Mesodermal cell (in vitro differentiated cells): ENCODE measurements around the gene C10orf90.

ENCODE experiments used
- H3K27ac ChIP-seq: 2 replicates; pipeline ENCODE4 v1.7.0; 2013; ENCODE audit warnings: mild to moderate bottlenecking, low read depth, low read length, moderate library complexity; ENCODE audit not compliant: severe bottlenecking
- H3K36me3 ChIP-seq: 2 replicates; pipeline ENCODE4 v1.7.1; 2013; ENCODE audit warnings: mild to moderate bottlenecking, low read length, moderate library complexity; ENCODE audit not compliant: control insufficient read depth, insufficient read depth
- H3K4me1 ChIP-seq: one replicate; pipeline ENCODE4 v1.7.1; 2013; ENCODE audit warnings: mild to moderate bottlenecking, low read length; ENCODE audit not compliant: insufficient read depth, control insufficient read depth, poor library complexity, severe bottlenecking
- H3K4me3 ChIP-seq: 2 replicates; pipeline ENCODE4 v1.7.0; 2013; ENCODE audit warnings: low read length, control low read depth, mild to moderate bottlenecking; ENCODE audit not compliant: insufficient read depth, poor library complexity, severe bottlenecking; ENCODE audit errors: extremely low read depth
- H3K9me3 ChIP-seq: 2 replicates; pipeline ENCODE4 v1.7.1; 2013; ENCODE audit warnings: mild to moderate bottlenecking, low read length, moderate library complexity; ENCODE audit not compliant: control insufficient read depth
- WGBS, 2 experiments: methylation state at CpG; one replicate each; pipeline ENCODE4 v1.1.5; 2013; ENCODE audit warnings: missing lambda C conversion rate in 2 of 2; ENCODE audit not compliant: insufficient coverage in 2 of 2; 5-methylcytosine and 5-hydroxymethylcytosine counted together

Gene C10orf90

DNA sequence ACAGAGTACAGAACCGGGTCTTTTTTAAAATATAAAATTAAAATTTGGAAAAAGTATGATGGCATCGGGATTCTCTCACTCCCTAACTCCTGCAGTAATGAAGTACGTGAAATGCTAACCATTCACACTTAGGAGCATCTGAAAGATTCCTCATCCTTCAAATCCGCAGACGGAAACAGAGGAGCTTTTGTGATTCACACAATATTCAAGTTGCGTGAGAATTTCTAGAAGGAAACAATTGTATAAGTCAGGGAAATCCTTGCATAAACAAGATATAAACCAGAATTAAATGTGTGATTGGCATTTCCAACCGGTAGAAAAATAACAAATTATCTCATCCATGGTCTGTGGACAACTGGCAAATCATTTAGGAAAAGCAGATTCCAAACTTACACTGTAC lies 179.0 kb downstream of the C10orf90 start:
- Histone ChIP-seq H3K27ac (no peak overlapping the region), H3K4me3 (no peak overlapping the region), H3K36me3 (no peaks in the 10 kb centered on the region), H3K4me1 (no peaks in the 10 kb centered on the region), H3K9me3 (no peaks in the 10 kb centered on the region)
- WGBS, 2 experiments, result no CpG with 5 or more reads among the region's 7 CpGs

DNA sequence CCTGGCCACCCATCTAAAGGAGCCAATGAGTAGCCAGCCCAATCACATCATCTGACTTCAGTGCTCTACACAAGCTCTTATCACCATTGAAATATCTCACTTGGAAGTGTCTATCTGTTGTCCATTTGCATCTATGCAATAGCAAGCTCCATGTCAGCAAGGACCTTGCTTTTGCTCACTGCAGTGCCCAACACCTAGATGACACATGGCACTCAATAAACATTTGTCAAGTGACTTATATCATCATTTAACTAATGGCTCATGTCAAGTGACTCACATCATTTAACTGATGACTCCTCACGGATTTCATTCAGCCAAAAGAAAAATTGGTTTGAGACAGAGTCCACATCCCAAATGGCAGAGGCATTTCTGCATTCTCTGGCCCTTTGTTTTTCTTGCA lies 189.3 kb downstream of the C10orf90 start:
- Histone ChIP-seq H3K9me3 (no peaks in the 10 kb centered on the region), H3K36me3 (no peaks in the 10 kb centered on the region), H3K27ac (no peak overlapping the region), H3K4me1 (no peaks in the 10 kb centered on the region), H3K4me3 (no peak overlapping the region)
- 75 to 91% methylated on average over 1 of the region's 1 CpG for WGBS, 2 experiments

DNA sequence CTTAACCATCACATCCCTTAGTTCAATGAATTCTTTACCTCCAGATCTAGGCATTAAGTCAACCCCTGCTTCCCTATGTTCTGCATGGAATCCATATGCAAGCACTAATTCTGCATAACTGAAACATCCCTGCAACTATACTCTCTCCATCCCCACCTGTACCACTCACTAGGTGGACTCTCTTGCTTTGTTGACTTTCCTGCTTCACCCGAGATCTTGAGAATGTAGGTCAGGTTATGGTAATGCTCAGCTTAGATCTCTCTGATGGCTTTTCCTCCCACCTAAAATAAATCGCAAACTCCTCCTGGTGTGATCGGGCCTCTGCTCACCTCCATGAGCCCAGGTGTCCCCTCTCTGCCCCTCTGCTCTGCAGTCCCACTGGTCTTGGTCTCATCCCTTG lies 189.8 kb downstream of the C10orf90 start:
- Histone ChIP-seq H3K9me3 (no peaks in the 10 kb centered on the region), H3K4me1 (no peaks in the 10 kb centered on the region), H3K36me3 (no peaks in the 10 kb centered on the region), H3K27ac (no peak overlapping the region), H3K4me3 (no peak overlapping the region)
- WGBS, 2 experiments, result 90 to 94% methylated on average over 2 of the region's 3 CpGs

DNA sequence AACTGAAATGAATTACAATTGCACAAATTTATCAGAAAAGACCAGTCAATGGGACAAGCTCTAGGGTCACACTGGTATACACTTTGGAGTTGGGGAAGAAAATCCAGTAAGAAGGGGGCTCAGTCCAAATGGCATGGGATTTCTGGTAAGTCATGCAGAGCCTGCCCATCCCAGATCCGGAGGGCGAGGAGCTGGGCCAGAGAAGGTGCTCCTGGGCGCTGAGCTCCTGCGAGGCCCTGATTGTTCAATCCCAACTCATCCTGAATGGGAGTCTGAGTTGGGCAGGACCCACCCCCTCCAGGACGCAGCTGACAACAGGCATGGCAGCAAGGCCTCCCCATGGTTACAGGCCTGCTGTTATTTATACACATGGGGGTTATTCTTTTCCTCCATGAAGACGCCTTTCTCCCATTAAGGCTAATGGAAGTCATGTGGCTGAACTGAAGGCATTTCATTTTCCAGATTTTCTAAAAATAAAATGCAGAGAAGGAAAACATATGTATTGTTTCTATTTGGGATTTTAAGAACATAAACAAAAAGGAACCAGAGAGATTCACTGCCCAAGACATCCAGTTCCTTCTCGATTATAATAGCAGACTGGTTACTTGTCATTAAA lies 191.1 kb downstream of the C10orf90 start:
- no peak overlapping the region for H3K27ac ChIP-seq
- no peak overlapping the region for H3K4me3 ChIP-seq
- H3K9me3 ChIP-seq, result no peaks in the 10 kb centered on the region
- 91% methylated on average over 5 of the region's 7 CpGs; no CpG with 5 or more reads in 1 of the 2 experiments for WGBS, 2 experiments
- no peaks in the 10 kb centered on the region for H3K36me3 ChIP-seq
- H3K4me1 ChIP-seq, result no peaks in the 10 kb centered on the region

DNA sequence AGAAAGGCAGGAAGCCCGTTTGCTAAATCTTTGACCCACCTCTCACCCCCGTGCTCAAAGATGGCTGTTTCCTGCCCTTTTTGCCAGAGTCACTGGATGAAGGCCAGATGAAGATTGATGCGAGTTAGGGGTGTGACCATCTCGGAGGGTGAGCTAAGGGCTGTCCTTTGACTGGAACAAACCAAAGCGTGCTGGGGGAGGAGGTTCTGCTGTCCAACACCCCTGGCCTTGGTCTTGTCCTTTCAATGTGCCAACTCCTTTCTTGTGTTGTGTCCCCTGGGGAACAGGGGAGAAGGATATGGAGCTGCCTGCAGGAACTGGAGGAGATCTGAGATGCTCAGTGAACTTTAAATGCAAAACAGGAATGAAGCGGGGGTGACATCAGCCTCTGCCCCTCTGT lies 191.9 kb downstream of the C10orf90 start:
- WGBS, 2 experiments, result 74 to 87% methylated on average over 3 to 4 of the region's 6 CpGs

DNA sequence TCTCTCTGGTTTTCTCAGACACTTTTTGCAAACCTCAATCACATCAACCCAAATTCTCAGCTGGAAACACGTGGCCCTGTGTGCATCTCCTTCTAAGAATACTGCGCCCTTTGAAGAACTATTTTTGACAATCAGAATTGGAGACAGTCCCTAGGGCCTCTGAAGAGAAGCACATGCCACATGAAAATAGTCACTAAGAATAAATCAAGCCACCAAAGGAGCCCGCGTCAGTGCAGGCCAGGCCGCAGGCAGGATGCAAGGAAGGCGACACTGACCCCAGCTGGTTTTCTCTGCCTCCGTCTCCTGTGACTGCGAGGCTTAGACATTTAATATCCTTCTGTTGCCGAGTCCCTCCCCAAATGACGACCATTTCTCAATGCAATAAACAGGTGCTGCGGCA lies 194.2 kb downstream of the C10orf90 start:
- no peak overlapping the region for H3K4me3 ChIP-seq
- H3K27ac ChIP-seq, result no peak overlapping the region
- no peaks in the 10 kb centered on the region for H3K9me3 ChIP-seq
- 78 to 85% methylated on average over 10 to 11 of the region's 11 CpGs for WGBS, 2 experiments
- no peaks in the 10 kb centered on the region for H3K36me3 ChIP-seq
- no peaks in the 10 kb centered on the region for H3K4me1 ChIP-seq

More for the DNA sequence above, 191.9 kb downstream of the C10orf90 start:
- Histone ChIP-seq H3K27ac (no peak overlapping the region), H3K9me3 (no peaks in the 10 kb centered on the region), H3K4me3 (no peak overlapping the region), H3K36me3 (no peaks in the 10 kb centered on the region), H3K4me1 (no peaks in the 10 kb centered on the region)

DNA sequence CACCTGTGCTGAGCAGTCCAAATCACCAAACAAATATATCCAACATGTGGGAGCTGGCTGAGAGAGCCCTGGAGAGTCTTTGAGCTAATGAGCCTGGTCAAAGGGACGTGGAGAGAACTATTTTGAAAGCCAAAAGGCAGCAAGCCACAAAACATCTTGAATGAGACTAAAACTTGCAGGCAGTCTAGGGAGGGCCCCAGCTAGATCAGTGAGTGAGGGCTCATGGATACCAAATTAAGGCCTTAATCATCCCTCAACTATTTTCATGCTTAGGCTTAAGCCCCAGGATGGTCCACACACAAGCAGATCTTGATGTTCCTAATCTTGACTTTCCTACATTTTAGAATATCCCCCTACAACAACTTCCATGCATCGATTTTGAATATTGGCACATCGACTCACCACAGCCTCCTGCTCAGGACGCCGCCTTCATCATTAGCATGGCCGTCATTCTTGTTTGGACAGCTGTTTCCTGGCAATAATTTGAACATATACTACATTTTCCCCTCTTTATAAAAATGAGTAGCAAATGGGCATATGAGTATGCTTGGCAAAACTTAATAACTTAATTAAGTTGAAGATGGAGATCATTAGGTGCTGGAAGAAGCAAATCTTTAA lies 195.3 kb downstream of the C10orf90 start:
- H3K4me3 ChIP-seq, result no peak overlapping the region
- WGBS, 2 experiments, result 96 to 100% methylated on average over 4 to 5 of the region's 6 CpGs
- no peaks in the 10 kb centered on the region for H3K9me3 ChIP-seq
- H3K36me3 ChIP-seq, result no peaks in the 10 kb centered on the region
- no peak overlapping the region for H3K27ac ChIP-seq
- H3K4me1 ChIP-seq, result no peaks in the 10 kb centered on the region

DNA sequence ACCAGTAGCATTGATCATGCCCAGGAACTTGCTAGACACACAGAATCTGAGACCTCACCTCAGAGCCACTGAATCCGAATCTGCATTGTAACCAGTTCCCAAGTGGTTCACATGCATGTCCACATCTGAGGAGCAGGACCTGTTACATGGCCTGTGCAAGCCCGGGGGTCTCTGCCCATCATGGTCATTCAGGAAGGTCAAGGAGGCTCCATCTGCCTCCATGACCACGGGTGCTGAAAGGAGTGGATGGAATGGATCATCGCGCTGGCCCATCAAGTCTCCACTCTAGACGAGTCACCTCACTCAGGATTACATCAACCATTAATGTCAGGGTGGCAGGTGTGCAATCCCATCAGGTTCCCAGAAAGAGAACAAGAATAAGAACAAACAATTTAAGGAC lies 196.5 kb downstream of the C10orf90 start:
- no peaks in the 10 kb centered on the region for H3K9me3 ChIP-seq
- H3K36me3 ChIP-seq, result no peaks in the 10 kb centered on the region
- H3K4me1 ChIP-seq, result no peaks in the 10 kb centered on the region
- H3K27ac ChIP-seq, result no peak overlapping the region
- WGBS, 2 experiments, result 88 to 93% methylated on average over 5 to 6 of the region's 6 CpGs
- H3K4me3 ChIP-seq, result no peak overlapping the region

DNA sequence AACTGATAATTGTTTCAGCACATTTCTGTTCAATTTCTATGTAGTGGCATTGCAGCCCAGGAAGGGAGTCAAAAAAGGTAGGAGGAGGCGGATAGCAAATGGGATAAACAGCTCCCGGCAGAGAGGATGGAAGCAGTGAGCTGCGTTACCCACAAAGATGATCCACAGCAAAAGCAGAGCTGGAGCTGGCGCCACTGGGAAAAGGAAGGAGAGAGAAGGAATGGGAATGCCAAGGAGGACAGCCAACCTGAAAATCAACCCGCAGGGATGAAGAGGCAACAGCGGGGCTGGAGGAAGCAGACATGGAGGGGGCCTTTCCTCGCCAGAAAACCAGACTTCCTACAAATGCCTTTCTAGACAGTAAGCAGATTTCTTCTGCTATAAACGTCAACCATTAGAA lies 199.5 kb downstream of the C10orf90 start:
- H3K36me3 ChIP-seq, result no peaks in the 10 kb centered on the region
- 89 to 100% methylated on average over 7 of the region's 8 CpGs for WGBS, 2 experiments
- no peak overlapping the region for H3K27ac ChIP-seq
- H3K4me3 ChIP-seq, result no peak overlapping the region
- H3K4me1 ChIP-seq, result no peaks in the 10 kb centered on the region
- H3K9me3 ChIP-seq, result no peaks in the 10 kb centered on the region

DNA sequence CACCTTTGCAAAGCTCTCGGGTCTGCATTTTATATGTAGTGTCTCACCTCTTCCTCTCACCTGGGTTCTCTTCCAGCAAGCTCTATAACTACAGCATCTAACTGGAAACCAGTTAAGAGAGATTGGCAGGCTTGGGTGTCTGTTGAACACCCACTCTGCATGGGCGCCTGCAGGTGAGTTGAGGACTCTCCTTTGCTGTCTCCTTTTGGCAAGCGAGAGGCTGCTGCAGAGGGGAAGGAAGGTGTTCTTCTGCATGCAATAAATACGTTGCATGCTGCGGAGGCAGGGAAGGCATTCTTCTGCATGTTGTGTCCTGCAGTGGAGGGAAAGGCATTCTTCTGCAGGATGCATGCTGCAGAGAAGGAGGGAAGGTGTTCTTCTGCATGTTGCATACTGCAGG lies 200.8 kb downstream of the C10orf90 start:
- Histone ChIP-seq H3K4me3 (no peak overlapping the region), H3K9me3 (no peaks in the 10 kb centered on the region), H3K27ac (no peak overlapping the region), H3K36me3 (no peaks in the 10 kb centered on the region), H3K4me1 (no peaks in the 10 kb centered on the region)
- 95 to 96% methylated on average over 4 of the region's 5 CpGs for WGBS, 2 experiments

DNA sequence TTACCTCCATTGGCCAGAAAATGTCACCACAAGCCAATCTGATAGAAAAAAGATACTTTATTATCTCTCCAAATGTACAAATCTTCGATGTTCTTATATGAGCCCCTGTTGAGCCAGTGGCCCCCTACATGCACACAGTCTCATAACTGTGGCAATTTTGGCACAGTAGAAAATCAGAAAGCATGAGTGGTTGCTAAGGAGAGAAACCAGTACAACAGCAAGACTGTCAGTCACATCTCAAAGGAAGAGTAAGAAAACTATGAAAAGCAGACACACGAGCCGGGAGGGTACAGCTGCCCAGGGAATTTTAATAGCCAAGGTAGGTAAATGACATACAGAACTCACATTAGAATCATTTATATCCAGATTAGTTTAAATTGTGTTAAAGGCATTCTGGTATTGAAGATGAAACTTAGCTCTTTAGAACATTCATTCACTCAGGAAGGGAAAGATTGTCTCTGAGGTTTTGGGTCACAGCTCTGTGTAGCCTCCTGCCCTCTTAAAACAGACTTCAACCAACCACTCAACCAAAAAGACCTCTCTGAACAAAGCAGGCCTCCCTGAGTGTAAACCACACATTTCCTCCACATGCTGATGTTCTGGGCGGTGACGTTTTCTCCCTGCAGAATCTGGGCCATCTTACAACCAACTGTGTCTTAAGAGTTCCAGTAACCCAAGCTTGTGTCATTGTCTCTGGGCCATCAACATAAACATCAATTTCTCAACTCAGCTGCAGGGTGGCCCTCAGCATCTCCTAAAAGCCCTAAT lies 201.4 kb downstream of the C10orf90 start:
- Histone ChIP-seq H3K36me3 (no peaks in the 10 kb centered on the region), H3K4me3 (no peak overlapping the region), H3K9me3 (no peaks in the 10 kb centered on the region), H3K4me1 (no peaks in the 10 kb centered on the region), H3K27ac (no peak overlapping the region)
- 93 to 94% methylated on average over 3 of the region's 5 CpGs for WGBS, 2 experiments
